Tibial nerve (tissue), 4 donors: ENCODE data around the gene IKZF1.

Experiments
- EP300 ChIP-seq, 2 donors: sonication (generic); formaldehyde crosslinking; IDR thresholded peaks; one replicate each; pipeline ENCODE4 v1.6.1; 2017; ENCODE audit warnings: antibody characterized with exemption in 2 of 2, mild to moderate bottlenecking in 1 of 2
- TF ChIP-seq, protein P1 (sequence below), 5 experiments: fragments of 200-600 bp in 3 of 5; fragments of 450-650 bp in 2 of 5; sonication (generic) in 3 of 5; IDR thresholded peaks; one replicate each; pipeline ENCODE4 v1.5.1; 2016 to 2019; ENCODE audit warnings: antibody characterized with exemption in 5 of 5, mild to moderate bottlenecking in 3 of 5, moderate library complexity in 2 of 5

DNA sequence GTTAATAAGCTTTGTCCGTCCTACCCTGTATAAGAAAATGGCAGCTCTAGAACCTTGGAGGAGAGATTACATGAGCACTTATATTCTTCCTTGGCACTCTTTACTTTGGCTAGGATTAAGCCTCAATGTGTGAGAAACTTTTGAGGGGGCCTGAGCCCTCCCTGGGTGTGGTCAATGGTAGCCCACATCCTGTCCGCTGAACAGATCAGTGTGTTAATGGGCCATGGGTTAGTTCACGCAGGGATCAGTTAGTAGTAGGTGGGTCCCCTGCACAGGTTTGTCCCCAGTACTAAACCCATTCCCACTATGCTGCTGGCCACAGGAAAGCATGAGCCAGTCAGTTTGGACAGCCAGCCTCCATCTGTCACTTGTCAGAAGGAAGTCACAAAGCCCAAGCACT, 20.2 kb upstream of the IKZF1 start:
- no peak for TF ChIP-seq EP300 (IDR thresholded peaks at IDR 0.05)
- TF ChIP-seq, protein P1, sequence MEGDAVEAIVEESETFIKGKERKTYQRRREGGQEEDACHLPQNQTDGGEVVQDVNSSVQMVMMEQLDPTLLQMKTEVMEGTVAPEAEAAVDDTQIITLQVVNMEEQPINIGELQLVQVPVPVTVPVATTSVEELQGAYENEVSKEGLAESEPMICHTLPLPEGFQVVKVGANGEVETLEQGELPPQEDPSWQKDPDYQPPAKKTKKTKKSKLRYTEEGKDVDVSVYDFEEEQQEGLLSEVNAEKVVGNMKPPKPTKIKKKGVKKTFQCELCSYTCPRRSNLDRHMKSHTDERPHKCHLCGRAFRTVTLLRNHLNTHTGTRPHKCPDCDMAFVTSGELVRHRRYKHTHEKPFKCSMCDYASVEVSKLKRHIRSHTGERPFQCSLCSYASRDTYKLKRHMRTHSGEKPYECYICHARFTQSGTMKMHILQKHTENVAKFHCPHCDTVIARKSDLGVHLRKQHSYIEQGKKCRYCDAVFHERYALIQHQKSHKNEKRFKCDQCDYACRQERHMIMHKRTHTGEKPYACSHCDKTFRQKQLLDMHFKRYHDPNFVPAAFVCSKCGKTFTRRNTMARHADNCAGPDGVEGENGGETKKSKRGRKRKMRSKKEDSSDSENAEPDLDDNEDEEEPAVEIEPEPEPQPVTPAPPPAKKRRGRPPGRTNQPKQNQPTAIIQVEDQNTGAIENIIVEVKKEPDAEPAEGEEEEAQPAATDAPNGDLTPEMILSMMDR (IDR thresholded peaks at IDR 0.05): no peak
